Measurements from ENCODE around the gene SYT2.

- no peak for TF ChIP-seq TAF1 (IDR thresholded peaks at IDR 0.05; ENCODE audit: low read depth)
- TF ChIP-seq TCF12 (IDR thresholded peaks at IDR 0.05; ENCODE audit: low read depth) = no peak
- no peak for TF ChIP-seq NFIC (IDR thresholded peaks at IDR 0.05)
- TF ChIP-seq EP300 (IDR thresholded peaks at IDR 0.05; ENCODE audit: borderline replicate concordance) = no peak
- TF ChIP-seq MAX (IDR thresholded peaks at IDR 0.05) = no peak
- no peak for TF ChIP-seq CEBPB (IDR thresholded peaks at IDR 0.05)
- TF ChIP-seq CREB1 (IDR thresholded peaks at IDR 0.05; ENCODE audit: low read depth) = no peak
- TF ChIP-seq YY1 (IDR thresholded peaks at IDR 0.05; ENCODE audit: low read depth) = no peak
- no peak for TF ChIP-seq RAD21 (IDR thresholded peaks at IDR 0.05; ENCODE audit: low read depth)
- TF ChIP-seq EGR1 (IDR thresholded peaks at IDR 0.05) = no peak
- TF ChIP-seq FOXM1 (IDR thresholded peaks at IDR 0.05; ENCODE audit: borderline replicate concordance, low read depth) = no peak
- TF ChIP-seq TEAD4 (IDR thresholded peaks at IDR 0.05) = no peak
Observed at GRCh38 chr1:202563818-202564217, 146.4 kb downstream of the SYT2 start.
